Naive thymus-derived CD4-positive, alpha-beta T cell (primary cell): ENCODE measurements around the gene FAM83E. TPM values are rescaled to one million over a fixed set of nuclear protein-coding genes. Genes with fewer than 3 reads are reported as not detected.

Experiments
- ATAC-seq: fragments of 150-1000 bp; cut with Tn5 transposase; 2 replicates; pipeline ENCODE4 v1.10.0; 2021; ENCODE audit warnings: mild to moderate bottlenecking, moderate library complexity
- CTCF ChIA-PET: fragments of 350-600 bp; sonication (Branson Sonifier 250); formaldehyde crosslinking; loops from one replicate; lab custom pipeline; 2021; ENCODE audit warnings: antibody characterized with exemption; lab: Charles Lee
- POLR2A ChIA-PET: fragments of 350-600 bp; sonication (Branson Sonifier 250); formaldehyde crosslinking; loops from one replicate; lab custom pipeline; 2021; ENCODE audit warnings: antibody characterized with exemption, inconsistent platforms; lab: Charles Lee
- DNase-seq, 9 donors: peaks; one replicate each; pipeline versions ENCODE4 v3.0.0 to v3.0.0-alpha.2; 2020 to 2022; ENCODE audit warnings: mixed read lengths in 1 of 9
- H3K27ac ChIP-seq: one replicate; pipeline ENCODE4 v1.7.0; 2013; ENCODE audit warnings: mild to moderate bottlenecking, low read depth, low read length, moderate library complexity
- H3K27me3 ChIP-seq, 2 donors: one replicate each; pipeline ENCODE4 v1.7.0; 2013; ENCODE audit warnings: low read length in 2 of 2, mild to moderate bottlenecking in 2 of 2, moderate library complexity in 2 of 2; ENCODE audit not compliant: control insufficient read depth in 2 of 2, insufficient read depth in 2 of 2
- H3K36me3 ChIP-seq, 3 experiments: 1 replicate in 2 of 3; 2 replicates in 1 of 3; pipeline ENCODE4 v1.7.0; 2013; ENCODE audit warnings: low read length in 3 of 3, mild to moderate bottlenecking in 3 of 3, moderate library complexity in 1 of 3; ENCODE audit not compliant: insufficient read depth in 3 of 3, control insufficient read depth in 2 of 3
- H3K4me1 ChIP-seq, 2 donors: one replicate each; pipeline ENCODE4 v1.7.0; 2013; ENCODE audit warnings: low read length in 2 of 2, mild to moderate bottlenecking in 2 of 2, moderate library complexity in 1 of 2; ENCODE audit not compliant: control insufficient read depth in 2 of 2, insufficient read depth in 2 of 2
- H3K4me3 ChIP-seq: 2 replicates; pipeline ENCODE4 v1.7.0; 2013; ENCODE audit warnings: mild to moderate bottlenecking, low read length
- H3K9me3 ChIP-seq, 3 experiments: 1 replicate in 2 of 3; 2 replicates in 1 of 3; pipeline ENCODE4 v1.7.0; 2013; ENCODE audit warnings: low read length in 3 of 3; ENCODE audit not compliant: control insufficient read depth in 2 of 3
- H3K27ac Mint-ChIP-seq, 9 donors: one replicate each; pipeline ENCODE4 v1.8.0; 2020 to 2022; ENCODE audit warnings: mixed read lengths in 9 of 9, mild to moderate bottlenecking in 8 of 9, moderate library complexity in 5 of 9, inconsistent platforms in 2 of 9
- H3K27me3 Mint-ChIP-seq, 5 donors: one replicate each; pipeline ENCODE4 v1.8.0; 2021 to 2022; ENCODE audit warnings: mixed read lengths in 5 of 5, mild to moderate bottlenecking in 1 of 5
- H3K36me3 Mint-ChIP-seq, 5 donors: one replicate each; pipeline ENCODE4 v1.8.0; 2020 to 2022; ENCODE audit warnings: mixed read lengths in 5 of 5, mild to moderate bottlenecking in 3 of 5, inconsistent platforms in 1 of 5
- H3K4me1 Mint-ChIP-seq, 7 donors: one replicate each; pipeline ENCODE4 v1.8.0; 2020 to 2022; ENCODE audit warnings: mixed read lengths in 7 of 7, mild to moderate bottlenecking in 3 of 7, inconsistent platforms in 1 of 7
- H3K4me3 Mint-ChIP-seq, 10 donors: one replicate each; pipeline ENCODE4 v1.8.0; 2020 to 2022; ENCODE audit warnings: mild to moderate bottlenecking in 10 of 10, mixed read lengths in 10 of 10, moderate library complexity in 6 of 10, inconsistent platforms in 2 of 10
- H3K9me3 Mint-ChIP-seq, 11 donors: one replicate each; pipeline ENCODE4 v1.8.0; 2020 to 2022; ENCODE audit warnings: mixed read lengths in 11 of 11, mild to moderate bottlenecking in 4 of 11, inconsistent platforms in 1 of 11, moderate library complexity in 1 of 11
- intact Hi-C, 2 donors: fragments of 100-400 bp; cut with micrococcal nuclease; formaldehyde crosslinking; loops; one replicate each; pipeline ENCODE4 v1.15.1; 2023
- polyA plus RNA-seq, 2 donors: library from polyadenylated mRNA; unstranded; fragments of 300-500 nt; fragmentation: Illumina TruSeq; gene quantifications; one replicate each; pipeline ENCODE4 v1.2.3, GENCODE V29; 2021
- total RNA-seq, 6 experiments: library from RNA in 5 of 6; stranded (reverse) in 5 of 6; gene quantifications; 1 replicate in 5 of 6; 2 replicates in 1 of 6; pipeline ENCODE4 v1.2.3 and lab custom pipeline; 2021 to 2026

FAM83E gene
- total and polyA plus RNA-seq, 7 experiments from 2014 or later: 0.66 to 3.7 (median 2.4) TPM; not detected in 2

DNA sequence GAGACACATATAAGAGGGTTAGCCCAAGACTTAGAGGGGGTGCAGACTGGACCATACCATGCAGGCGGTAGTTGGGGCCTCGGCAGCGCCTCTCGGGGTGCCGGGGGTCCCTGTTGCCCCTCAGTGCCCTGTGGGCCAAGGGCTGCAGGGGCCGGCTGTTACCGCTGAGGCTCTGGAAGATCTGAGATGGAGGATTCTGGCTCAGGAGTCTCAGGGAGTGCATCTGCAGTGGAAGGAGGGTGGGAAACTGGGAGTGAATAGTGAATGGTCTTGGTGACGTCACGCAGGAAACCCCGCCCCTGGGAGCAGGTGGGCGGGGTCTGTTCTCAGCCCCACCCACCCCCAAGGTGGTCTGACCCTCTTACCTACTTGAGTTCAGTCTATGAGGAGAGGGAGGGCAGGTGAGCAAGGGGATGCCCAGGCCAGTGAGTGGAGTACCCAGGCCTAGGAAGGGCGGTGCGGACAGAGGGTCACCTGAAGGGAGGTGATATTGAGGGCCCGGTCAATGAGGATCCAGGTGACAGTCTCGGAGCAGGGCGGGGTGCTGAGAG lies 24.0 kb upstream of the FAM83E start:
- peaks cover 0 to 10% (median 0%) of the 10 kb centered on the region in 11 donors for H3K9me3 Mint-ChIP-seq
- DNase-seq: peak in 1 of 9 donors; percentile 32
- H3K4me1 ChIP-seq: peaks cover 22 to 23% of the 10 kb centered on the region in 2 donors
- peak overlapping the region; percentile 87 to 100 (median 98) for H3K4me3 Mint-ChIP-seq
- H3K36me3 Mint-ChIP-seq: peaks cover 0 to 5% (median 0%) of the 10 kb centered on the region in 5 donors
- no peak for ATAC-seq
- intact Hi-C loops: loop anchor here (1.0 to 10.0 kb wide), 16 partner anchors 7 to 1527 kb away; partner anchors contain the start of genes CA11 (in 2 of the 2), CCDC9 (in 2 of the 2), PRMT1 (in 2 of the 2) and AKT1S1 (in 1 of the 2)
- H3K27me3 ChIP-seq: no peaks in the 10 kb centered on the region
- no peaks in the 10 kb centered on the region for H3K9me3 ChIP-seq
- CTCF ChIA-PET: no interaction called here
- H3K4me1 Mint-ChIP-seq: peaks cover 13 to 37% (median 31%) of the 10 kb centered on the region in 7 donors
- peak overlapping the region; percentile 90 for H3K27ac ChIP-seq
- POLR2A ChIA-PET: interaction anchor here (0.6 to 1.5 kb wide), 3 partner anchors 76 to 307 kb away, joined by 3 read pairs; no protein-coding TSS in a partner anchor
- peak overlapping the region; percentile 97 to 100 (median 98) for H3K27ac Mint-ChIP-seq
- peaks cover 0 to 11% (median 0%) of the 10 kb centered on the region in 5 donors for H3K27me3 Mint-ChIP-seq
- H3K4me3 ChIP-seq: peak overlapping the region; percentile 77
- H3K36me3 ChIP-seq: peaks cover 0 to 12% (median 0%) of the 10 kb centered on the region in 3 experiments

DNA sequence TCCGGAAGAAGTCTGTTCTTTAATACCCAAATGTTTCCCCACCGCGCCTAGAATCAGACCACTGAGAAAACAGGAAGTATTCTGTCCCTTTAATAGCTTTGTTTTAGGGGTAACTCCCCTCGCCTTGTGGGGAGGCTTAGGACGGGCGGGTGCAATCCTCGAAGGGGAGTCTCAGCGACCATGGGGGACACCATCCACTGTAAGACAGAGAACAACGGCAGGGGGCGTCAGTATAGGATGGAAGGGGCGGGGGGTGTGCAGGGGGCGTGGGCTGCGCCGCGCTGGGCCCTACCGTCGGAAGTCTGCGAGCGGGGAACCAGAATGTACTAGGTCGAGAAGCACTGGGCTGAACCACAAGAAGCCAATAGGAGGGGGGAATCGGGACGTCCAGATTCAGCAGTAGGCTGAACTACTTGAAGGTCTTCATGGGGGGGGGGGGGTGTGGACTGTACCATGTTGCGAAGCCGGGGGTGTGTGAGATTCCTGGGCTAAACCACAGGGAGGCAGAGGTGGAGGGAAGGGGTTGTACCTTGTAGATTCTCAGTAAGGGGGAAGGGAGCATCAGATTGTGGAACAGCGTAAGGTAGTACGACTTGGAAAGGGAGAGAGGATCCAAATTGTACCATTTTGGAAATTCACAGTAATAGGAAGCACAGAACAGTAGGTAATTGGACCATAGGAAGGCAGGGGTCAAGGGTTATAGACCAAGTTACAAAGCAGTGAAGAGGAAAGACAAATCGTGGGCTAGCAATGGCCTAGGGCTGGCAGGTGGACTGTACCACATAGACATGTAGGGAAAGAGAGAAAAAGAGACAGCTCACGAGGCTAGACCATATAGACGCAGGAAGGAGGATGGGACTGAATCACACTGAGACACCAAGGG lies 23.3 kb upstream of the FAM83E start:
- H3K4me1 Mint-ChIP-seq: peaks cover 13 to 42% (median 38%) of the 10 kb centered on the region in 7 donors
- H3K27me3 ChIP-seq: no peaks in the 10 kb centered on the region
- intact Hi-C loops: loop anchor here (1.0 to 10.0 kb wide), 32 partner anchors 8 to 1526 kb away; partner anchors contain the start of genes CA11 (in 2 of the 2), CCDC9 (in 2 of the 2), GYS1 (in 2 of the 2) and PRMT1 (in 2 of the 2)
- peaks cover 0 to 5% (median 3%) of the 10 kb centered on the region in 5 donors for H3K36me3 Mint-ChIP-seq
- POLR2A ChIA-PET: interaction anchor here (0.6 to 3.0 kb wide), 18 partner anchors 7 to 327 kb away, joined by 3 to 32 read pairs (median 3); partner anchors contain the start of genes CA11, EMP3, FAM83E and FTL
- ATAC-seq (peak; percentile 61), DNase-seq (peak; percentile 68 to 94 (median 89))
- H3K4me3 Mint-ChIP-seq: peak overlapping the region; percentile 87 to 100 (median 98)
- peak overlapping the region; percentile 90 for H3K27ac ChIP-seq
- CTCF ChIA-PET: interaction anchor here (0.9 to 1.3 kb wide), 2 partner anchors 8 to 14 kb away, joined by 3 to 4 read pairs; no protein-coding TSS in a partner anchor
- H3K4me3 ChIP-seq: peak overlapping the region; percentile 77
- H3K27ac Mint-ChIP-seq: peak overlapping the region; percentile 97 to 100 (median 98)
- peaks cover 0 to 11% (median 0%) of the 10 kb centered on the region in 5 donors for H3K27me3 Mint-ChIP-seq
- peaks cover 0 to 18% (median 2%) of the 10 kb centered on the region in 3 experiments for H3K36me3 ChIP-seq
- no peaks in the 10 kb centered on the region for H3K9me3 ChIP-seq
- peaks cover 29 to 30% of the 10 kb centered on the region in 2 donors for H3K4me1 ChIP-seq
- peaks cover 0 to 10% (median 0%) of the 10 kb centered on the region in 11 donors for H3K9me3 Mint-ChIP-seq

DNA sequence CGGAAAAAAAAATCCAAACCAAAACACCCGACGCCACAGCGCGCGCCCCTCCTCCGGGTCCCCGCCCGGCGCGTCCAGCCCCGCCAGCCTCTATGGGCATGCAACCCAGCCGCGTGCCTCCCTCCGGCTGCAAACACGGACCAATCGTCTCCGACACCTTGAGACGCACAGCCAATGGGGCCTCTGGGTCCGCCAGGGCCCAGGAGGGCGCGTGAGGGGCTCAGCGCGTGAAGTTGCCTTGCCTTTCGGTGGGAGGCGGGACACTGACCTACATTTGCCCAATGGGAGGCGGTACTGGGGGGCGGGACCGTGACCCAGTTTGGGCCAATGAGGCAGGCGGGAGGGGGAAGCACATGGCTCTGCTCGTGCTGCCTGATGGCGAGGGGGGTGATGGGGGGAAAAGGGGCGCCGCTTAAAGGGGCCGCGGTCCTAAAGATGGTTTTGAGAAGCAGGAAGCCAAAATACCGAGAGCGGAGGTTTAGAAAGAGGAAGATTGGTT lies 22.6 kb upstream of the FAM83E start:
- intact Hi-C loops: loop anchor here (1.0 to 10.0 kb wide), 29 partner anchors 13 to 1525 kb away; partner anchors contain the start of genes CCDC9 (in 2 of the 2), GYS1 (in 2 of the 2), PRMT1 (in 2 of the 2) and RPL18 (in 2 of the 2)
- Mint-ChIP-seq H3K4me1 (peaks cover 13 to 45% (median 41%) of the 10 kb centered on the region in 7 donors), H3K36me3 (peaks cover 0 to 6% (median 4%) of the 10 kb centered on the region in 5 donors), H3K9me3 (peaks cover 0 to 10% (median 0%) of the 10 kb centered on the region in 11 donors), H3K27me3 (peaks cover 0 to 9% (median 0%) of the 10 kb centered on the region in 5 donors), H3K4me3 (peak overlapping the region; percentile 87 to 100 (median 98)), H3K27ac (peak overlapping the region; percentile 97 to 100 (median 98))
- Histone ChIP-seq H3K4me3 (peak overlapping the region; percentile 89), H3K36me3 (peaks cover 4 to 25% (median 9%) of the 10 kb centered on the region in 3 experiments), H3K4me1 (peaks cover 33 to 36% of the 10 kb centered on the region in 2 donors), H3K27ac (peak overlapping the region; percentile 90), H3K27me3 (no peaks in the 10 kb centered on the region), H3K9me3 (no peaks in the 10 kb centered on the region)
- ChIA-PET POLR2A (interaction anchor here (0.5 to 3.0 kb wide), 18 partner anchors 8 to 1777 kb away, joined by 3 to 32 read pairs (median 4); partner anchors contain the start of genes ARHGAP35, CA11, EMP3 and FAM83E), CTCF (interaction anchor here (0.9 to 1.7 kb wide), 3 partner anchors 8 to 13 kb away, joined by 3 to 5 read pairs (median 4); partner anchors contain the start of gene CA11)
- peak; percentile 91 to 100 (median 100) for DNase-seq
- peak; percentile 83 for ATAC-seq

DNA sequence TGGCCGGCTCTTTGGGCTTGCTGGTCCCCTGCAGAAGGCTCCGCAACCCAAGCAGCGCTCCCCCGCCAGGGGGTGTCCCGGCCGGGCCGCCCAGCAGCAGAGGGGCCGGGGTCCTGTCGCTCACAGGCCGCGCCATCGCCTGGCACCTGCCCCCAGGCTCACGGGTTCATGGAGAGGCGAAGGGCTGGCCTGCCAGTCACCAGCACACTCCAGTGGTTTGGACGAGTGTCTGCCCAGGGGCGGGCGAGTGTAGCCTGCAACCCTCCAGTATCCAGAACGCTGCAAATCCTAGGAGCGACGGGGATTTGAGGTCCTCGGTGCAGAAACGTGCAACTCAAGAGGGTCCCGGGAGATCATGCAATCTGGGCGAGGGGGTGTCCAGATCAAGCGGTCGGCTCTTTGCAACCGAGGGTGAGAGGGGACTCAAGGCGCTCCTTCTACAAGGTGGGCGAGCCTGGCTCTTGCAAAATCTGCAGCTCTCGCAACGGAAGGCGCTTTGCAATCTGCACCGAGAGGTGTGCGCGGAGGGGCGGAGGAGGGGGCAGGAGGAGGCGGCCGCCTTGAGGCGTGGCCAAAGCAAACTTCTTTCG lies 22.1 kb upstream of the FAM83E start, which contains the start of gene DBP:
DBP (minus strand) TSS at position 521 of the 590 bp plus-strand sequence; CDS start at position 136, 385 bp downstream.
- POLR2A ChIA-PET: interaction anchor here (0.5 to 3.0 kb wide), 10 partner anchors 8 to 1777 kb away, joined by 3 to 32 read pairs (median 4); partner anchors contain the start of genes ARHGAP35, CA11, EMP3 and RPL18
- intact Hi-C loops: loop anchor here (1.0 to 10.0 kb wide), 29 partner anchors 13 to 1525 kb away; partner anchors contain the start of genes CCDC9 (in 2 of the 2), GYS1 (in 2 of the 2), PRMT1 (in 2 of the 2) and RPL18 (in 2 of the 2)
- H3K36me3 ChIP-seq: peaks cover 4 to 29% (median 11%) of the 10 kb centered on the region in 3 experiments
- ATAC-seq (no peak), DNase-seq (peak in 2 of 9 donors; percentile 34 to 46)
- H3K27me3 ChIP-seq: no peaks in the 10 kb centered on the region
- peak within 1 kb of the TSS; percentile 87 to 100 (median 98) for H3K4me3 Mint-ChIP-seq
- peak within 1 kb of the TSS; percentile 90 for H3K27ac ChIP-seq
- H3K9me3 Mint-ChIP-seq: peaks cover 0 to 10% (median 0%) of the 10 kb centered on the region in 11 donors
- H3K9me3 ChIP-seq: no peaks in the 10 kb centered on the region
- peak within 1 kb of the TSS; percentile 89 for H3K4me3 ChIP-seq
- peak within 1 kb of the TSS; percentile 97 to 100 (median 98) for H3K27ac Mint-ChIP-seq
- CTCF ChIA-PET: interaction anchor here (1.3 to 1.7 kb wide), 2 partner anchors 8 to 13 kb away, joined by 4 to 5 read pairs; partner anchors contain the start of gene CA11
- peaks cover 0 to 8% (median 0%) of the 10 kb centered on the region in 5 donors for H3K27me3 Mint-ChIP-seq
- peaks cover 0 to 8% (median 7%) of the 10 kb centered on the region in 5 donors for H3K36me3 Mint-ChIP-seq
- H3K4me1 Mint-ChIP-seq: peaks cover 13 to 47% (median 41%) of the 10 kb centered on the region in 7 donors
- H3K4me1 ChIP-seq: peaks cover 33 to 38% of the 10 kb centered on the region in 2 donors
